ENCODE data around the gene GAS7. TPM values are rescaled to one million over a fixed set of nuclear protein-coding genes. Genes with fewer than 3 reads are reported as not detected.

GAS7 gene
- total and polyA plus RNA-seq, 12 donors = 19.8 to 111 (median 61.8) TPM

DNA sequence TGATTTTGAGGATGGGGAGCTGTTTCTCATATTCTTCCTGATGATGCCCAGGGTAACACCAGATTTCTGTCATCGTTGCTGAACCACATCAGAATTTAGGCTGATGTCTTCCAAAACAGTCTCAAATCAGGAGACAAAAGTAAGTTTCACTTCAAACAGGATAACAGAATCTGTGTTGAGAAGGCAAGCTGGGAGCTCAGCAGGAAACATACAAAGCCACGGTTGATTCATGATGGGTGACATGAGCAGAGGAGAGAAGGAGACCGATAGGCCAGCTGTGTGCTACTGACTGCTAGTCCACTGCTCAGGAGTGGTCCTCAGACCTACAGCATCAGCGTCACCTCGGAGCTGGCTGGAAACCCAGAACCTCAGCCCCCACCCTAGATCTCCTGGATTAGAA lies 230.4 kb downstream of the GAS7 start:
- Histone ChIP-seq H3K27me3 (no peaks in the 10 kb centered on the region), H3K4me3 (no peak overlapping the region), H3K4me1 (peaks cover 0 to 52% (median 15%) of the 10 kb centered on the region in 9 donors), H3K27ac (no peak overlapping the region), H3K36me3 (no peaks in the 10 kb centered on the region), H3K9me3 (no peaks in the 10 kb centered on the region)
- DNase-seq (no peak), ATAC-seq (no peak)
- WGBS, 2 donors = 58 to 62% methylated on average over 5 of the region's 5 CpGs
- intact Hi-C loops (cut with DNase I) = loop anchor here in 8 of 10 donors (5.0 kb wide), 1 partner anchor 259 kb away; no protein-coding TSS in a partner anchor
- TF ChIP-seq, protein P1, sequence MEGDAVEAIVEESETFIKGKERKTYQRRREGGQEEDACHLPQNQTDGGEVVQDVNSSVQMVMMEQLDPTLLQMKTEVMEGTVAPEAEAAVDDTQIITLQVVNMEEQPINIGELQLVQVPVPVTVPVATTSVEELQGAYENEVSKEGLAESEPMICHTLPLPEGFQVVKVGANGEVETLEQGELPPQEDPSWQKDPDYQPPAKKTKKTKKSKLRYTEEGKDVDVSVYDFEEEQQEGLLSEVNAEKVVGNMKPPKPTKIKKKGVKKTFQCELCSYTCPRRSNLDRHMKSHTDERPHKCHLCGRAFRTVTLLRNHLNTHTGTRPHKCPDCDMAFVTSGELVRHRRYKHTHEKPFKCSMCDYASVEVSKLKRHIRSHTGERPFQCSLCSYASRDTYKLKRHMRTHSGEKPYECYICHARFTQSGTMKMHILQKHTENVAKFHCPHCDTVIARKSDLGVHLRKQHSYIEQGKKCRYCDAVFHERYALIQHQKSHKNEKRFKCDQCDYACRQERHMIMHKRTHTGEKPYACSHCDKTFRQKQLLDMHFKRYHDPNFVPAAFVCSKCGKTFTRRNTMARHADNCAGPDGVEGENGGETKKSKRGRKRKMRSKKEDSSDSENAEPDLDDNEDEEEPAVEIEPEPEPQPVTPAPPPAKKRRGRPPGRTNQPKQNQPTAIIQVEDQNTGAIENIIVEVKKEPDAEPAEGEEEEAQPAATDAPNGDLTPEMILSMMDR (IDR thresholded peaks at IDR 0.05) = no peak

DNA sequence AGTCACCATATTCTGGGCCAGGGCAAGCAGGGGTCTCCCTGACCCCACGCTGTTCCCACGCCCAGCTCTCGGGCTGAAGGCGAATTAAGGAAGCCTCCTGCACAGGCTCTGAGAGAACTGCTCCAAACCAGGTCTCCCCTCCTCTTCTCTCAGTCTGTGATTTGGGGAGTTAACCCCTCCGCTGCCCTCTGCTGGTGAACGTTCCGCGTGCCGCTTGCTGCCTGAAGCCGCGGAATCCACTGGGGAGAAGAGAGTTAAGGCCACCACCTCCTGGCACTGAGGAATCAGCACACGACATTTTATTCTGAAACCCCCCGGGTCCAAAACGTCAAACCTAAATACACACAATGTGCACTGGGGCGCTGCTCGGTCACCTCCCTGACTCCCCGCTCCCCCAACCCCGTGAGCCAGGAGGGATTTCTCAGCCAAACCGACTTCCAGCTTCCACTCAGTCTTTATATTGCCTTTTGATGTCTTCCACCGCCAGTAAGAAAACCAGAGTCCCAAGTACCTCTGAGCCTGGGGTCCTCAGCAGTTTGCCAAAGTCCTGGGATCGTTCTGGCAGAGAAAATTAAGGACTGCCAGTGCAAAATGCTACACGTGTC lies 238.9 kb downstream of the GAS7 start:
- no peak overlapping the region for H3K4me3 ChIP-seq
- TF ChIP-seq, protein P1 (IDR thresholded peaks at IDR 0.05) = peak in 8 of 9 donors; percentile 8 to 58 (median 46)
- no peak overlapping the region for H3K27ac ChIP-seq
- WGBS, 2 donors = 18 to 22% methylated on average over 22 of the region's 22 CpGs
- peaks cover 0 to 12% (median 6%) of the 10 kb centered on the region in 9 donors for H3K4me1 ChIP-seq
- H3K27me3 ChIP-seq = peaks cover 0 to 6% (median 0%) of the 10 kb centered on the region in 7 donors
- peaks cover 0 to 19% (median 0%) of the 10 kb centered on the region in 9 donors for H3K36me3 ChIP-seq
- ATAC-seq = peak in 4 of 8 donors; percentile 20 to 28 (median 22)
- intact Hi-C loops (cut with DNase I) = no loop called here
- H3K9me3 ChIP-seq = no peaks in the 10 kb centered on the region
- DNase-seq = peak in 1 of 2 donors; percentile 42

DNA sequence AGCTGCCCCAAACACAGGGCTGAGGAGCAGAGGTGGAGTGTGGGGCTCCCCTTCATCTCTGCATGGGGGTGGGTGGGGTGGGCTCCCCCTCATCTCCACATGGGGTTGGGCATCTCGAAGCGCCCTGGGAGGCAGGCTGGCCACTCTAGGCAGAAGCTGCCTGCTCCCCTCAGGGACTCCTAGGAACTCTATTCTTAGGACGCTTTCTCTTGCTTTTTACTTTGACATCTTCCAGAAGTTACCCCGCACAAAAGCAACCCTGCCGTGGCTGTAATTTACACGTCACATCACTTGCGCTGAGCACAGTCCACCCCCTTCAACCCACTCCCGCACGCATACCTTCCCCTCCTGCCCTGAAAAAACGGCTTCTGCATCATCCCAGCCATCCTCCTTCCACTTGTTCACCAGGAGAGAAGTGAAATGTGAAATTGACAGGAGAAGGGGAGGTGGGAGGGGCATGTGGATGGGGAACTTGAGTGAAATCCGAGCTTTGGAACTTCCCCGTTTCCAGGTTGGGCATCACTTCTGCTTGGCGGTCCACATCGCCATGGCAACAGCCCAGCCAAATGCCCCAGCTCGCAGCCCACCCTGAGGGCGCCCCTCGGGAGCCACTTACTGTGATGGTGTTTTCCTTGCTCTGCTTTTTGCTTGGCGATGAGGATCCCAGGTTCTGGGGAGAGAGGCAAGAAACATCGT lies 239.7 kb downstream of the GAS7 start:
- ATAC-seq (no peak), DNase-seq (no peak)
- no peak overlapping the region for H3K27ac ChIP-seq
- H3K4me1 ChIP-seq = peaks cover 0 to 12% (median 6%) of the 10 kb centered on the region in 9 donors
- TF ChIP-seq, protein P1 (IDR thresholded peaks at IDR 0.05) = no peak
- intact Hi-C loops (cut with DNase I) = no loop called here
- H3K27me3 ChIP-seq = peaks cover 0 to 6% (median 0%) of the 10 kb centered on the region in 7 donors
- H3K9me3 ChIP-seq = no peaks in the 10 kb centered on the region
- H3K36me3 ChIP-seq = peaks cover 0 to 19% (median 0%) of the 10 kb centered on the region in 9 donors
- 58 to 62% methylated on average over 19 of the region's 19 CpGs for WGBS, 2 donors
- H3K4me3 ChIP-seq = no peak overlapping the region

DNA sequence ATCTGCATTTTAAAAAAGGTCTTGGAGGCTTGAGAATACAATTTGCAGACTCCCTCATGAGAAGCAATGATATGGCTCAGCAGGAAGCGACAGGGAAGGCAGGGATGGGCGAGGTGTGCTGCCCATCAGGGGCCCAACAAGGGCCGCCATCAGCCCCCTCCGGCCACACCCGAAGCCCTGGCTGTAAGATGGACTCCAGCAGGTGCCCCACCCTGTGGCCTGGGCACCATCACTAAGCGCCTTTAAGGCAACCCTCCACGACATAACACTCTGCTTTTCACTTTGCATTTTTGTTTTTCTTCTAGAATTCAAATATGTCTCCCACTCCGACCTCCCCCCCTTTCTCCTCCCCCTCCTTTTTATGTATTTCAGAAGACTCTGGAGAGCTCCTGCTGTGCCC lies 241.2 kb downstream of the GAS7 start:
- Histone ChIP-seq H3K4me1 (peaks cover 0 to 12% (median 6%) of the 10 kb centered on the region in 9 donors), H3K27ac (no peak overlapping the region), H3K27me3 (peaks cover 0 to 6% (median 0%) of the 10 kb centered on the region in 7 donors), H3K36me3 (peaks cover 0 to 23% (median 0%) of the 10 kb centered on the region in 9 donors), H3K4me3 (no peak overlapping the region), H3K9me3 (no peaks in the 10 kb centered on the region)
- DNase-seq (no peak), ATAC-seq (no peak)
- 79 to 83% methylated on average over 8 of the region's 8 CpGs for WGBS, 2 donors
- intact Hi-C loops (cut with DNase I) = no loop called here
- TF ChIP-seq, protein P1 (IDR thresholded peaks at IDR 0.05) = no peak

All from heart right ventricle (tissue), 16 donors.